Common myeloid progenitor, CD34-positive (primary cell): Measurements from ENCODE around the gene TIGD1.

Experiments used
- CTCF ChIA-PET: fragments of 350-600 bp; sonication (Branson Sonifier 250); formaldehyde crosslinking; loops from one replicate; lab custom pipeline; 2021; ENCODE audit warnings: antibody characterized with exemption; lab: Charles Lee
- POLR2A ChIA-PET: fragments of 350-600 bp; sonication (Branson Sonifier 250); formaldehyde crosslinking; loops from one replicate; lab custom pipeline; 2021; ENCODE audit warnings: antibody characterized with exemption; lab: Charles Lee
- DNase-seq, 3 donors: peaks; one replicate each; pipeline versions ENCODE4 v3.0.0 to v3.0.0-alpha.2; 2013
- H3K27ac ChIP-seq, 2 experiments: 1 replicate in 1 of 2; 2 replicates in 1 of 2; pipeline ENCODE4 v1.7.0; 2013; ENCODE audit warnings: inconsistent platforms in 2 of 2, low read length in 2 of 2, mild to moderate bottlenecking in 2 of 2, low read depth in 1 of 2, moderate library complexity in 1 of 2; ENCODE audit not compliant: severe bottlenecking in 2 of 2, insufficient read depth in 1 of 2, poor library complexity in 1 of 2
- H3K27me3 ChIP-seq, 5 experiments: replicated peaks in 2 of 5; 1 replicate in 3 of 5; 2 replicates in 2 of 5; pipeline versions ENCODE4 v1.6.1 to v1.7.0; 2013; ENCODE audit warnings: low read length in 4 of 5, mild to moderate bottlenecking in 2 of 5, moderate library complexity in 2 of 5, inconsistent platforms in 1 of 5; ENCODE audit not compliant: insufficient read depth in 5 of 5, control insufficient read depth in 4 of 5
- H3K36me3 ChIP-seq, 4 experiments: 1 replicate in 2 of 4; 2 replicates in 2 of 4; pipeline versions ENCODE4 v1.6.1 to v1.7.0; 2013; ENCODE audit warnings: low read length in 3 of 4, control low read depth in 1 of 4, mild to moderate bottlenecking in 1 of 4; ENCODE audit not compliant: control insufficient read depth in 4 of 4, insufficient read depth in 4 of 4
- H3K4me1 ChIP-seq, 4 experiments: 1 replicate in 3 of 4; 2 replicates in 1 of 4; pipeline versions ENCODE4 v1.6.1 to v1.7.1; 2013; ENCODE audit warnings: low read length in 3 of 4, mild to moderate bottlenecking in 3 of 4, control low read depth in 1 of 4, inconsistent platforms in 1 of 4, moderate library complexity in 1 of 4; ENCODE audit not compliant: control insufficient read depth in 4 of 4, insufficient read depth in 4 of 4; ENCODE audit errors: control extremely low read depth in 1 of 4
- H3K4me3 ChIP-seq, 7 experiments: 1 replicate in 4 of 7; 2 replicates in 3 of 7; pipeline versions ENCODE4 v1.5.1 to v1.7.0; 2013; ENCODE audit warnings: mild to moderate bottlenecking in 7 of 7, low read length in 6 of 7, moderate library complexity in 6 of 7, inconsistent platforms in 2 of 7, low read depth in 2 of 7, control low read depth in 1 of 7; ENCODE audit not compliant: insufficient read depth in 4 of 7, control insufficient read depth in 1 of 7; ENCODE audit errors: extremely low read depth in 1 of 7
- H3K9me3 ChIP-seq, 5 experiments: 1 replicate in 4 of 5; 2 replicates in 1 of 5; pipeline versions ENCODE4 v1.6.1 to v1.7.1; 2013; ENCODE audit warnings: low read length in 4 of 5, mild to moderate bottlenecking in 2 of 5, inconsistent platforms in 1 of 5, low read depth in 1 of 5, moderate library complexity in 1 of 5; ENCODE audit not compliant: control insufficient read depth in 4 of 5, insufficient read depth in 2 of 5; ENCODE audit errors: control extremely low read depth in 1 of 5
- WGBS: methylation state at CpG from one replicate; pipeline ENCODE4 v1.1.5; 2013; ENCODE audit not compliant: insufficient coverage; 5-methylcytosine and 5-hydroxymethylcytosine counted together

The TIGD1 gene

DNA sequence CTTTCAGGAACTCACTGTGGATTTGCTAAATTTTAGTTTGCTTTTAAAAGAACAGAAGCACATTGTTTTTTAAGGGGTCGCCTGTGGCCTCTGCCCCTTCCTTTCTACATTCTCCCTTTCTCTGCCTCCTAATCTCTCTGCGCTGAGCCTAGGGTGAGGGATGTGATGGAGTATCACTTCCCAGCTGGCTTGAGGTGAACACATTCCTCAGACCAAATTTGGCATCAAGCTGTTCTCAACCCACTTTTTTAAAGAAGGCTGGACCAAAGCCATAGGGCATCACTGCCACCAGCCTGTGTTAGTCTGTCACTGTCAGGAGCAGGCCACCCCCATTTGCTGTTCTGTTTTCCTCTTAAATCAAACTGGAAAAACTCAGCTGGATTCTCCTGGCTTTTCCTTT is 27.5 kb upstream of the TIGD1 start:
- no CpG with 5 or more reads among the region's 2 CpGs for WGBS
- Histone ChIP-seq H3K36me3 (peaks cover 6 to 43% (median 26%) of the 10 kb centered on the region in 4 experiments), H3K9me3 (no peaks in the 10 kb centered on the region), H3K4me3 (no peak overlapping the region), H3K27me3 (no peaks in the 10 kb centered on the region), H3K4me1 (peaks cover 0 to 3% (median 0%) of the 10 kb centered on the region in 4 experiments), H3K27ac (no peak overlapping the region)
- DNase-seq = no peak
- ChIA-PET POLR2A (no interaction called here), CTCF (interaction anchor here (3.2 kb wide), 1 partner anchor 9 kb away, joined by 13 read pairs; no protein-coding TSS in a partner anchor)

DNA sequence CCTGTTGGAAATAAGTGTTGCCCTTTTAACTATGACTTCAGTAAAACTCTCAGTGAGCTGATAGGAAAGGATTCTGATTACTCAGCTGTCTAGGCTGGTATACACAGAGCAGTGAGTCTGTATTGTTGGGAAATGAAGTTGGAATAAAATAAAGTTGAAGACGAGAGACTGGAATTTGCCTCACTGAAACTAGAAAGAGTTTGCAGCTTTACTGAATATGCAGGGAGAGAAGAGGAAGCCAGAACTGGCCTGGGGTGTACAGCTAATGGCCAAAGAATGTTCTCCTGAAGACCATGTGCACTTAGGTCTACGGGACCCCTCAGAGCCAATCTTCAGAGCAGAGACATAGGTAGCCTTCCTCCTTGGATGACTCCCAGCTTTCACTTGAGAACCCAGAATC is 26.6 kb upstream of the TIGD1 start:
- H3K4me1 ChIP-seq = peaks cover 0 to 3% (median 0%) of the 10 kb centered on the region in 4 experiments
- no peak overlapping the region for H3K27ac ChIP-seq
- no peak overlapping the region for H3K4me3 ChIP-seq
- peaks cover 7 to 39% (median 24%) of the 10 kb centered on the region in 4 experiments for H3K36me3 ChIP-seq
- no peak for DNase-seq
- H3K27me3 ChIP-seq = no peaks in the 10 kb centered on the region
- 100% methylated on average over 2 of the region's 2 CpGs for WGBS
- H3K9me3 ChIP-seq = no peaks in the 10 kb centered on the region
- CTCF ChIA-PET = interaction anchor here (3.2 kb wide), 1 partner anchor 8 kb away, joined by 13 read pairs; no protein-coding TSS in a partner anchor
- POLR2A ChIA-PET = no interaction called here

DNA sequence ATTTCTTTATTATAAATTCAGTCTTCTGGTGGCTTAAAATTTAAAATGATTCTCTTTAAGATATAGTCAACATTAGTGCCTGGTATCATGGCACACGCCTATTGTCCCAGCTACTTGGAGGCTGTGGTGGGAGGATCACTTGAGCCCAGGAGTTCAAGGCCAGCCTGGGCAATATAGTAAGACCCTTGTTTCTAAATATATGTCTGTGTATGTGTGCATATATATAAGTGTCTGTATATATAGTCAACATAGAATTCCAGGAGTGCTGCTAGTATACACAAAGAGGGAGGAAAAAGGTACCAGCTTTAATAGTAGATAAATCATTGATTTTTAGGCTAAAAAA is 25.0 kb upstream of the TIGD1 start:
- Histone ChIP-seq H3K4me3 (no peak overlapping the region), H3K36me3 (peaks cover 5 to 40% (median 24%) of the 10 kb centered on the region in 4 experiments), H3K27me3 (no peaks in the 10 kb centered on the region), H3K4me1 (peaks cover 0 to 2% (median 0%) of the 10 kb centered on the region in 4 experiments), H3K9me3 (no peaks in the 10 kb centered on the region), H3K27ac (no peak overlapping the region)
- CTCF ChIA-PET = no interaction called here
- POLR2A ChIA-PET = no interaction called here
- WGBS = 100% methylated on average over 1 of the region's 1 CpG
- no peak for DNase-seq

DNA sequence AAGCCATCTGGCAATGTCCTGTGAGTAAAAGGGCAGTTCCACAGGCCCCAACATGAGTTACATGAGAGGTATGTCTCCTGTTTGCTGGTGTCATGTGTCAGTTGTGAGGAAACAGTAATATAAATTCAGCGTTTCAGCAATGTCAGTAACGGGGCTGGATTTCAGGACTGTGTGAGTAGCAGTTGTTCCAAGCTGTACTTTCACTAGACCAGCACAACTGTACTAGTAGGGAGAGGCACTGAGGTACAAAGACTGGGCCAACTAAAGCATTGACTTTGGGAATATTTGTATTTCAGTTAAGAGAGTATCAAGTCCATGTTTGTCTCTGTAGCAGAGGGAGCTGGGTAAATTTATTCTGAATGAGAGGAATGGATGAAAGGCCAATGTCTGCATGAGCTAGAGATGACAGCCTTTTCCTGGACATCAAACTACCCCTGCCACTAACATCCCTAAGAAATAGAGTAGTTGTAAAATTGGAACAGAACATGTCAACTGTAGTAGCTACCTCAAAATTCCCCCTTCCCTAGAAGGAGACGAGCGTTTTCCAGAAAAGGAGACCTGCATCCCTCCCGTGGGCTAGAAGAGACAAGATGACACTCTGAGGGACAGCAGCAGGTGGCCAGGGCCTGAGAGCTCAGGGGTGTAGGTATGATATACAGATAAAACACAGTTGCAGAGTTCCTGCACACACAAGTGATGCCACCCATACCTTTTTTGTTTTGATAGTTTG is 24.5 kb upstream of the TIGD1 start:
- DNase-seq = no peak
- 93% methylated on average over 2 of the region's 5 CpGs for WGBS
- H3K36me3 ChIP-seq = peaks cover 8 to 44% (median 29%) of the 10 kb centered on the region in 4 experiments
- POLR2A ChIA-PET = no interaction called here
- no peaks in the 10 kb centered on the region for H3K4me1 ChIP-seq
- CTCF ChIA-PET = interaction anchor here (0.9 kb wide), 1 partner anchor 261 kb away, joined by 3 read pairs; no protein-coding TSS in a partner anchor
- no peak overlapping the region for H3K27ac ChIP-seq
- H3K9me3 ChIP-seq = no peaks in the 10 kb centered on the region
- no peak overlapping the region for H3K4me3 ChIP-seq
- no peaks in the 10 kb centered on the region for H3K27me3 ChIP-seq

DNA sequence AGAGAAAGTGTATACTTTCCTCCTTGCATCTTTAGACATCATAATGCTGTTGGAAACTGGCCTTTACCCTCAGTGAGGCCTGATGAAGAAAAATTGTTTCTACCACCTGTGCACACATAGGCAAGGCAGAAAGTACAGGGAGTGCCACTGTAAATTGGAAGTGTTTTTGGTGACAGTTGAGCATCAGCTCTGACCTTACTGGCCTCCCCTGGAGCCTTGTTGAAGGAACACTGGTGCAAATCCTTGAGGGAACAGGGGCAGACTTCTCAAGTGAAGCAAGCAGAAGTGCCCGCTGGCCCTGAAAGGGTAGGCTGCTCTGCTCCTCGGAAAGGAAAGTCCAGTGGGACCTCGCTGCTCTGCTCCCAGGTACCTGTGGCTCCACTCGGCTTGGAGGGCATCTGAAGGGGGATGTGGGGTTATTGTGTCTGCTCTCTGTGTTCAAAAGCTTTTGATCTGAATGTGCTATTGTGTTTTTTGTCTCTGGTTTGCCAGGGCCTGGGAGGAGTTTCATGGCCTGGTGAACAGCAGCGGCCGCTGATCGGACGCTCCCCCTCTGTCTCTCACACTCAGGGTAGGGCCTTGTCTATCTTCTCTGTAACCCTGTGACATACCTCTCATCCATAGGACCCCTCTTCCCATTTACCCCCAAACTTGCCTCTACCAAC is 23.5 kb upstream of the TIGD1 start:
- Histone ChIP-seq H3K4me1 (no peaks in the 10 kb centered on the region), H3K27ac (no peak overlapping the region), H3K9me3 (no peaks in the 10 kb centered on the region), H3K4me3 (no peak overlapping the region), H3K27me3 (no peaks in the 10 kb centered on the region), H3K36me3 (peaks cover 10 to 53% (median 37%) of the 10 kb centered on the region in 4 experiments)
- POLR2A ChIA-PET = interaction anchor here (0.6 kb wide), 1 partner anchor 22 kb away, joined by 6 read pairs; no protein-coding TSS in a partner anchor
- no peak for DNase-seq
- WGBS = 94% methylated on average over 4 of the region's 8 CpGs
- CTCF ChIA-PET = no interaction called here

DNA sequence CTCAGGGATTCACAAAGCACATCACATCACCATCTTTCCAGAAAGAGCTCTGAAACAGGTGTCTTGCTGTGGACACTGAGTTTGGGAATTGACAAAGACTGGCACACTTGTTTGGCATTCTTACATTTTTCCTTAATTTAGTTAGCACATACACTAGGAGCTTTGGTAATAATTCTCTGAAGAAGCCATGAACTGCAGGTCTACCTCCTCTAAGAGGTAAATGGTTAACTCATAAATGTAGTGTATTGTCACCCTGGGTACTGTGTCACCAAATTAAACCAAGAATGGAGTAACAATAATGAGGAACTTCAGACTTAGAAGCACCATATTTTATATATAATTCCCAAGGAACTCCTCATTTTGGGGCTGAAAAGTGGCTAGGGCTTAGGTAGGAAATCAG is 22.7 kb upstream of the TIGD1 start:
- Histone ChIP-seq H3K36me3 (peaks cover 10 to 62% (median 45%) of the 10 kb centered on the region in 4 experiments), H3K9me3 (no peaks in the 10 kb centered on the region), H3K4me1 (no peaks in the 10 kb centered on the region), H3K27ac (no peak overlapping the region), H3K4me3 (no peak overlapping the region), H3K27me3 (no peaks in the 10 kb centered on the region)
- CTCF ChIA-PET = no interaction called here
- no peak for DNase-seq
- POLR2A ChIA-PET = no interaction called here

DNA sequence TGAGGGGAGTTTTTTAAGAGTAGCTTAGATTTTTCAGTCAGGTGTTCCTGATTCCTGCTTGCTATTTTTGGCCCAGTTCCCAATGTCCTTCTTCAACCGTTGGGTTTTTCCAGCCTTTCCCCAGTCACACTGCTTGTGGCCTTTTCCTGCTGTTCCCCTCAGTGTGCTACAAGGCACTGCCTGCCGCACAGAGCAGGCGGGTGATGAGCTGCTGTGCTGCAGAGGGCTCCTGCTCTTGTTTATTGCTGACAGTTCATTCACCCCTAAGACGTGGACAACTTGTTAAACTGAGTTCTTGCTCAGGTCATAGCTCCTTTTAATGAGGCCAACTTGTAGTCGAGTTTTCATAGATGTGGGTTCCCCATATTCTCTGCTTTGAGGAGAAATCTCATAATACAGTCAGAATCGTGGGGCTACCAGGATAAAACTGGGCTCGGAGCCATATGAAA is 20.7 kb upstream of the TIGD1 start:
- ChIA-PET CTCF (interaction anchor here (1.0 to 1.3 kb wide), 2 partner anchors 8 to 9 kb away, joined by 3 to 4 read pairs; no protein-coding TSS in a partner anchor), POLR2A (no interaction called here)
- 95% methylated on average over 7 of the region's 7 CpGs for WGBS
- no peaks in the 10 kb centered on the region for H3K9me3 ChIP-seq
- no peaks in the 10 kb centered on the region for H3K4me1 ChIP-seq
- H3K27ac ChIP-seq = no peak overlapping the region
- H3K36me3 ChIP-seq = peaks cover 10 to 82% (median 60%) of the 10 kb centered on the region in 4 experiments
- no peak for DNase-seq
- no peaks in the 10 kb centered on the region for H3K27me3 ChIP-seq
- H3K4me3 ChIP-seq = no peak overlapping the region
